Left ventricle myocardium superior (tissue), 1 donor: ENCODE data around the gene ZNF496. TPM values are rescaled to one million over a fixed set of nuclear protein-coding genes. Genes with fewer than 3 reads are reported as not detected.
"Not testable (repeated sequence)": the region's sequence is repeated elsewhere in the genome, so short reads cannot be mapped to it uniquely, and the experiment has no call there.

Experiments
- ATAC-seq: fragments of 200-7000 bp; cut with Tn5 transposase; one replicate; pipeline ENCODE4 v1.9.1; 2020; ENCODE audit warnings: mild to moderate bottlenecking, moderate library complexity
- DNase-seq: peaks from one replicate; pipeline ENCODE4 v3.0.0-alpha.2; 2020
- intact Hi-C: fragments of 100-400 bp; cut with micrococcal nuclease; formaldehyde crosslinking; loops from one replicate; pipeline ENCODE4 v1.11.0; 2022
- total RNA-seq: library from RNA; stranded (reverse); fragmentation: NEBNext Ultra II Directional; extraction: Animal tissue kit (Norgen Biotek cat#: 25700); gene quantifications from one replicate; pipeline ENCODE4 v1.2.1, GENCODE V29; 2021
- donor health status: DM: no; HTN: yes; CAD: no; lungs with severe emphysema.

The ZNF496 gene
- total RNA-seq, 1 donor from 2014 or later = 15.0 TPM

GRCh38 chr1:247270003-247270402 lies 61.7 kb downstream of the ZNF496 start:
- intact Hi-C loops = no loop called here
- DNase-seq (no peak), ATAC-seq (no peak)

DNA sequence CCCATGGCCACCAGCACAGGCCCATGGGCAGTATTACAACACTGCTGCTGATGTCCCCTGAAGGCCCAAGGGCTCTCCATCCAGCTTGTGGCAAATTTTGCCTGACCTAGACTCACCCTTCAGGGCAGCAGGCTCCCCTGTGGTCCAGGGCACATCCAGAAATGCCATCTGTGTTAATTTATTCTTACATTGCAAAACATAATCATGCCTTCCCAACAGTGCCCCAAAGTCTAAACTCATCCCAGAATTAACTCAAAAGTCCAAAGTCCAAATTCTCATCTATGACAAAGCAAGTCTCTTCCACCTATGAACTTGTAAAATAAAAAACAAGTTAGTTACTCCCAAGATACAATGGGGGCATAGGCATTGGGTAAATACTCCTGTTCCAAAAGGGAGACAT lies 62.5 kb downstream of the ZNF496 start:
- no peak for ATAC-seq
- intact Hi-C loops = no loop called here
- DNase-seq = no peak

GRCh38 chr1:247268390-247269045 lies 63.1 kb downstream of the ZNF496 start:
- intact Hi-C loops = no loop called here
- ATAC-seq (no peak), DNase-seq (no peak)

- no peak for DNase-seq
- intact Hi-C loops = no loop called here
These were observed 65.6 kb downstream of the ZNF496 start for GRCh38 chr1:247266053-247266452.

GRCh38 chr1:247255772-247256171 lies 75.9 kb downstream of the ZNF496 start, which contains the start of gene VN1R5:
Gene VN1R5 (plus strand): TSS chr1:247256072.
- DNase-seq, intact Hi-C loops, ATAC-seq: not testable (repeated sequence)

More at GRCh38 chr1:247266053-247266452, 65.6 kb downstream of the ZNF496 start:
- no peak for ATAC-seq

DNA sequence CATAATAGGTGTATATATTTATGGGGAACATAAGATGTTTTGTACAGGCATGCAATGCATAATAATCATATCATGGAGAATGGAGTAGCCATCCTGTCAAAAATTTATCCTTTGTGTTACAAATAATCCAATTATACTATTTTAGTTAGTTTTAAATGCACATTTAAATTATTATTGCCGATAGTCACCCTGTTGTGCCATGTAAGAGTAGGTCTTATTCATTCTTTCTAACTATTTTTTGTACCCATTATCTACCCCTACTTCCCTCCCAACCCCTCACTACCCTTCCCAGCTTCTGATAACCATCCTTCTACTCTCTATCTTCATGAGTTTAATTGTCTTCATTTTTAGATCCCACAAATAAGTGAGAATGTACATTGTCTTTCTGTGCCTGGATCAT lies 84.1 kb downstream of the ZNF496 start:
- ATAC-seq = no peak
- intact Hi-C loops = no loop called here
- DNase-seq = no peak

Other genes starting within 250 kb of the ZNF496 start
- gene ZNF669, start 227.5 kb downstream of the ZNF496 start, total RNA-seq = 3.7 TPM
- gene ZNF124, start 159.8 kb downstream of the ZNF496 start, total RNA-seq = 7.3 TPM
- gene VN1R5, start 75.8 kb downstream of the ZNF496 start, total RNA-seq = not detected
- 0.64 TPM for gene NLRP3, start 84.3 kb upstream of the ZNF496 start, total RNA-seq
- not detected for gene OR2B11, start 126.2 kb upstream of the ZNF496 start, total RNA-seq
- gene OR2C3, start 204.6 kb upstream of the ZNF496 start, total RNA-seq = not detected
- gene GCSAML, start 217.3 kb upstream of the ZNF496 start, total RNA-seq = not detected